HepG2 (cell line): Measurements from ENCODE around the gene EFNA4. TPM values are rescaled to one million over a fixed set of nuclear protein-coding genes. Genes with fewer than 3 reads are reported as not detected.
A peak's percentile ranks its signal among the peaks of the same experiment; 100 is the strongest.

Experiments
- CEBPG ChIP-seq: IDR thresholded peaks from 2 replicates; pipeline ENCODE4 v1.6.1; 2016
- ETV5 ChIP-seq: IDR thresholded peaks from 2 replicates; pipeline ENCODE4 v1.6.1; 2018; ENCODE audit warnings: missing biosample characterization, missing genetic modification reagents, inconsistent platforms, borderline replicate concordance
- GTF3A ChIP-seq: sonication (generic); formaldehyde crosslinking; conservative IDR thresholded peaks from 2 replicates; pipeline ENCODE4 v1.4.0; 2020; ENCODE audit warnings: mild to moderate bottlenecking, missing genetic modification reagents
- ZKSCAN1 ChIP-seq: fragments of 150-350 bp; IDR thresholded peaks from 2 replicates; pipeline ENCODE4 v1.6.1; 2014; ENCODE audit warnings: low read length
- ZNF616 ChIP-seq: sonication (generic); formaldehyde crosslinking; IDR thresholded peaks from 2 replicates; pipeline ENCODE4 v1.5.0; 2020; ENCODE audit warnings: low read depth, mild to moderate bottlenecking, missing genetic modification reagents
- ZNF674 ChIP-seq: sonication (generic); formaldehyde crosslinking; IDR thresholded peaks from 2 replicates; pipeline ENCODE4 v1.5.0; 2020; ENCODE audit warnings: low read depth, mild to moderate bottlenecking, missing genetic modification reagents
- polyA plus RNA-seq, 8 experiments: library from polyadenylated mRNA; depleted of rRNA in 3 of 8; stranded (reverse) in 7 of 8; unstranded in 1 of 8; fragments of >200 nt; fragmentation: Illumina TruSeq in 4 of 8; extraction: Trizol in 4 of 8; gene quantifications; 2 replicates each; pipeline versions ENCODE4 v1.2.1 to v1.2.3, GENCODE V29; 2011 to 2016; ENCODE audit warnings: low read depth in 4 of 8, missing spikeins in 1 of 8, mixed read lengths in 1 of 8; ENCODE audit not compliant: insufficient read depth in 1 of 8
- total RNA-seq, 5 experiments: library from RNA; depleted of rRNA; stranded (reverse); fragments of >200 nt; fragmentation: Illumina TruSeq; extraction: Trizol; gene quantifications; 2 replicates each; pipeline ENCODE4 v1.2.3, GENCODE V29; 2016; ENCODE audit warnings: low read depth in 1 of 5
- TF ChIP-seq, protein P1 (sequence below), 2 experiments: sonication (generic) in 1 of 2; formaldehyde crosslinking in 1 of 2; IDR thresholded peaks; 2 replicates each; pipeline versions ENCODE4 v1.6.1 to v1.9.0; 2014 to 2022; ENCODE audit warnings: antibody characterized with exemption in 1 of 2, borderline replicate concordance in 1 of 2, inconsistent platforms in 1 of 2, low read depth in 1 of 2, missing genetic modification reagents in 1 of 2
- TF ChIP-seq, protein P2 (sequence below): sonication (generic); formaldehyde crosslinking; IDR thresholded peaks from 2 replicates; pipeline ENCODE4 v1.4.0; 2020; ENCODE audit warnings: missing genetic modification reagents
- TF ChIP-seq, protein P3 (sequence below): sonication (generic); formaldehyde crosslinking; IDR thresholded peaks from 2 replicates; pipeline ENCODE4 v1.5.0; 2020; ENCODE audit warnings: mild to moderate bottlenecking, low read depth, missing genetic modification reagents, borderline replicate concordance

The EFNA4 gene
- total and polyA plus RNA-seq, 2 of the 13 experiments (the other 11 are each of a cell fraction or from before 2014, with no cell fraction given) = 12.0 to 17.2 TPM

DNA sequence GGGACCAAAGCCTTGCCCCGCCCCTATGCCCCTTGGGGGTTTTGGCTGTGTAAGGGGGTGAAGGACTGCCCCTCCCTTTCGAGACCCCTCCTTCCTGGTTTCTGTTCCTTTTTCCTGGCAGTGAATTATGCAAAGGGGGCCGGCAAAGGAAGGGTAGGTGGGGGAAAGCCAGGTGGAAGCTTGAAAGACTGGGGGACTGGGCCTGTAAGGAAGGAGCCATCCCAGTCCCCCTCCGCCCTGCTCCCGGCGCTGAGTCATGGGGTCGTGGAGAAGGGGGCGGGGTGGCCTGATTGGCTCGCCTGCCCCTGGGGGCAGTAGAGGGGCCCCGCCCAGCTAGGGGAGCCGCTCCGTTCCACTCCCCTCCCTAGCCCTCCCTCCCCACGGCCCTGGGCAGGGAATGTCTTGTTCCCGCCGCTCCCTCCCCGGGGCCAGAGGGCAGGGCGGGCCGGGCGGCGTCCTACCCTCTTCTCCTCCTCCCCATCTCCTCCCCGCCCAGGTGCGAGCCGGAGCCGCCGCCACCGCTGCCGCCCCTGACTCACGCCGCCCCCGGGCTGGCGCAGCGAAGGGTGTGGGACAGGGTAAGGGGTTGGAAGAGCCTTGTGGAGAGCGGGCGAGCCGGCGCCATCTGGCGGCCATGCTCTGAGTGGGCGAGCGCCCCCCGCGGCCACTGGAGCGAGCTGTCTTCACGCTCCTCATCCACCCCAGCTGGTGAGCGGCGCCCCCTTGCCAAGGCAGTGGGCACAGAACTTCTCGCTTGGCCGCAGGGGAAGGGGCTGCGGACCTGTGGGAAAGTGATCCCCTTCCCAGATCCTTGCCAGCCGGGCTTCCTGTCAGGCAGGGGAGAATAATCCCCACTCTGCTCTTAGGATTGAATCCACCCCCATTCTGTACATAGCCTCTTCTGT lies 46.2 kb upstream of the EFNA4 start (continued):
- TF ChIP-seq, protein P1, sequence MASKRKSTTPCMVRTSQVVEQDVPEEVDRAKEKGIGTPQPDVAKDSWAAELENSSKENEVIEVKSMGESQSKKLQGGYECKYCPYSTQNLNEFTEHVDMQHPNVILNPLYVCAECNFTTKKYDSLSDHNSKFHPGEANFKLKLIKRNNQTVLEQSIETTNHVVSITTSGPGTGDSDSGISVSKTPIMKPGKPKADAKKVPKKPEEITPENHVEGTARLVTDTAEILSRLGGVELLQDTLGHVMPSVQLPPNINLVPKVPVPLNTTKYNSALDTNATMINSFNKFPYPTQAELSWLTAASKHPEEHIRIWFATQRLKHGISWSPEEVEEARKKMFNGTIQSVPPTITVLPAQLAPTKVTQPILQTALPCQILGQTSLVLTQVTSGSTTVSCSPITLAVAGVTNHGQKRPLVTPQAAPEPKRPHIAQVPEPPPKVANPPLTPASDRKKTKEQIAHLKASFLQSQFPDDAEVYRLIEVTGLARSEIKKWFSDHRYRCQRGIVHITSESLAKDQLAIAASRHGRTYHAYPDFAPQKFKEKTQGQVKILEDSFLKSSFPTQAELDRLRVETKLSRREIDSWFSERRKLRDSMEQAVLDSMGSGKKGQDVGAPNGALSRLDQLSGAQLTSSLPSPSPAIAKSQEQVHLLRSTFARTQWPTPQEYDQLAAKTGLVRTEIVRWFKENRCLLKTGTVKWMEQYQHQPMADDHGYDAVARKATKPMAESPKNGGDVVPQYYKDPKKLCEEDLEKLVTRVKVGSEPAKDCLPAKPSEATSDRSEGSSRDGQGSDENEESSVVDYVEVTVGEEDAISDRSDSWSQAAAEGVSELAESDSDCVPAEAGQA (IDR thresholded peaks at IDR 0.05; ENCODE audit: low read depth) = peak; percentile 41
- TF ChIP-seq, protein P1 (CRISPR knock-in tag; IDR thresholded peaks at IDR 0.05; ENCODE audit: borderline replicate concordance) = no peak
- TF ChIP-seq, protein P2, sequence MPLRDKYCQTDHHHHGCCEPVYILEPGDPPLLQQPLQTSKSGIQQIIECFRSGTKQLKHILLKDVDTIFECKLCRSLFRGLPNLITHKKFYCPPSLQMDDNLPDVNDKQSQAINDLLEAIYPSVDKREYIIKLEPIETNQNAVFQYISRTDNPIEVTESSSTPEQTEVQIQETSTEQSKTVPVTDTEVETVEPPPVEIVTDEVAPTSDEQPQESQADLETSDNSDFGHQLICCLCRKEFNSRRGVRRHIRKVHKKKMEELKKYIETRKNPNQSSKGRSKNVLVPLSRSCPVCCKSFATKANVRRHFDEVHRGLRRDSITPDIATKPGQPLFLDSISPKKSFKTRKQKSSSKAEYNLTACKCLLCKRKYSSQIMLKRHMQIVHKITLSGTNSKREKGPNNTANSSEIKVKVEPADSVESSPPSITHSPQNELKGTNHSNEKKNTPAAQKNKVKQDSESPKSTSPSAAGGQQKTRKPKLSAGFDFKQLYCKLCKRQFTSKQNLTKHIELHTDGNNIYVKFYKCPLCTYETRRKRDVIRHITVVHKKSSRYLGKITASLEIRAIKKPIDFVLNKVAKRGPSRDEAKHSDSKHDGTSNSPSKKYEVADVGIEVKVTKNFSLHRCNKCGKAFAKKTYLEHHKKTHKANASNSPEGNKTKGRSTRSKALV = 0 out of 2 replicates have a peak, but pooled peaks have one; percentile 31
- TF ChIP-seq CEBPG (CRISPR knock-in tag) = no peak; the same call in 1 of the 2 replicates
- TF ChIP-seq ZNF616 (CRISPR knock-in tag) = no peak
- TF ChIP-seq ETV5 (CRISPR knock-in tag) = peak; percentile 72
- TF ChIP-seq, protein P3, sequence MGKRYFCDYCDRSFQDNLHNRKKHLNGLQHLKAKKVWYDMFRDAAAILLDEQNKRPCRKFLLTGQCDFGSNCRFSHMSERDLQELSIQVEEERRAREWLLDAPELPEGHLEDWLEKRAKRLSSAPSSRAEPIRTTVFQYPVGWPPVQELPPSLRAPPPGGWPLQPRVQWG (CRISPR knock-in tag) = no peak
- TF ChIP-seq ZKSCAN1 = no peak
- no peak for TF ChIP-seq ZNF674 (CRISPR knock-in tag)
- no peak for TF ChIP-seq GTF3A
